Right ventricle myocardium superior (tissue), 1 donor: ENCODE data around the gene TNFSF9. TPM values are rescaled to one million over a fixed set of nuclear protein-coding genes. Genes with fewer than 3 reads are reported as not detected.
"Not testable (repeated sequence)": the region's sequence is repeated elsewhere in the genome, so short reads cannot be mapped to it uniquely, and the experiment has no call there.

Experiments
- ATAC-seq: fragments of 200-7000 bp; cut with Tn5 transposase; one replicate; pipeline ENCODE4 v1.9.1; 2020; ENCODE audit warnings: mild to moderate bottlenecking; ENCODE audit not compliant: poor library complexity
- DNase-seq: peaks from one replicate; pipeline ENCODE4 v3.0.0-alpha.2; 2020
- intact Hi-C: fragments of 100-400 bp; cut with DNase I; formaldehyde crosslinking; loops from one replicate; pipeline ENCODE4 v1.11.2; 2022
- total RNA-seq: library from RNA; stranded (reverse); fragmentation: NEBNext Ultra II Directional; extraction: Animal tissue kit (Norgen Biotek cat#: 25700); gene quantifications from one replicate; pipeline ENCODE4 v1.2.1, GENCODE V29; 2021
- donor health status: DM: no; HTN: yes; CAD: no; lungs with severe emphysema.

TNFSF9 gene
- total RNA-seq, 1 donor from 2014 or later, result 0.51 TPM

DNA sequence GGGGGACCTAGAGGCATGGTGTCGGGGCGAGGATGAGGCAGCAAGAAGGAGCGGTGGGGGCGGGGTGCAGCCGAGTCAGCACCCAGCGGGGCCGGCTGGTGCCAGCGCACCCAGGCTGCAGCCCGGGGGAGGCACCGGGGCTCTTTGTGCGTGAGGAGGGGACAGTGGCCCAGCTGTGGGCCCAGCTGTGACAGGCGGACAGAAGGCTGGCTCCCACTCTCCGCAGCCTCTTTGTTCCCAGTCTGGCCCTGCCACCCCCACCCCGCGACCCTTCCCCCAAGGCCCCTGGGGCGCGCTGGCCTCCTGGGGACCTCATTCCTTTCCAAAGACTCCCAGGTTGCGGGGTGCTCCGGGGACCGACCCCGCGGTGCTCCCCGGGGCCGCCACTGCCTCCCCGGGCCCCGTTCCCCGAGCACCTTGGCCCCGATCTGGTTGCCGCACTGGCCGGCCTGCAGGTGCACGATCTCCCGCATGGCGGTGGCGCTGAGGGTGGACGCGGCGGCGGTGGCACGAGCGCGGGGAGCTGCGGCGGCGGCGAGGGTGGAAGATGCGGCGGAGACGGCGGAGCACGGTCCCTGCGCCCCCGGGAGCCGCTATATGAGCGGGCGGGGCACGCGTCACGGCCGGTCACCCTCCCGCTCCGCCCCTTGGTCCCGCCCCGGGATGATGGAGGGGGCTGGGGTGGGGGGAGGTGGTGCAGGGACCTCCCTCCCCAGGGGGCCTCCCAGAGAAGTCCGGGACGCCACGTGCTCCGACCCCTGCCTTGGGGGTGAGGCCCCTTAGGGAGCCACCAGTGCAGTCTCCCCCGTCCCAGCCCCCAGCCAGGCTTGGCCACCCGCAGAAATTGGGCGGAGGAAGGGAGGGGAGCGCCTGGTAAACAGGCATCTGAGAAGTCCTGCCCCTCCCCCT, 28.8 kb upstream of the TNFSF9 start, which contains the start of gene TUBB4A:
Gene TUBB4A, minus strand, starts transcription at position 570 of the 909 bp plus-strand sequence. Its CDS starts 97 bp downstream, at position 473.
- intact Hi-C loops, result no loop called here
- ATAC-seq (peak; percentile 80), DNase-seq (peak; percentile 47)

DNA sequence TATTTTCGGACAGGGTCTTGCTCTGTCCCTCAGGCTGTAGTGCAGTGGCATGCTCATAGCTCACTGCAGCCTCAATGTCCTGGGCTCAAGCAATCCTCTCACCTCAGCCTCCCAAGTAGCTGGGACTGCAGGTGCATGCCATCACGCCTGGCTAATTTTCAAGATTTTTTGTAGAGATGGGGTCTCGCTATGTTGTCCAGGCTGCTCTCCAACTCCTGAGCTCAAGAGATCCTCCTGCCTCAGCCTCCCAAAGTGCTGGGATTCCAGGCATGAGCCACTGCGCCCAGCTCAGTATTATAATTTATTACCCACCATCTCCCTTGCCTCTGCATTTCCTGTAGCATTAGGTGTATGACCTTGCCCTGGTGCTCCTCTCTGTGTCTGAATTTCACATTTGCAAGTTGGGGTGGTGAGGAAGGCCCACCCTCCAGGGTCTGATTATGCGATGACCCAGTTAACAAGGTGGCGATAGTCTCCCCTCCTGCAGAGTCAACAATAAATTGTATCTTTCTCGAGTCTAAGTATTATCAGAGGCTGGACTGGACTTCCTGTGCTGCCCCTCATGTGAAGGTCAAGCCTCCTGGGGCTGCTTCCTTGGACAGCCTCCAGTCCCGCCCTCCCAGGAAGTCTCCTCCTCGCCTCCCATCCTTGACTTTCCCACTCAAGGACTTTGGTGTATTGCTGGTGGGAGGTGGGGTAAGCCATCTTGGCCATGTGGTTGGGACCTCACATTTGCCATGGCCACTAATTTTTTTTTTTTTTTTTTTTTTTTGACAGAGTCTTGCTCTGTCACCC, 27.2 kb upstream of the TNFSF9 start:
- intact Hi-C loops, result no loop called here
- ATAC-seq (peak; percentile 34), DNase-seq (peak; percentile 52)

DNA sequence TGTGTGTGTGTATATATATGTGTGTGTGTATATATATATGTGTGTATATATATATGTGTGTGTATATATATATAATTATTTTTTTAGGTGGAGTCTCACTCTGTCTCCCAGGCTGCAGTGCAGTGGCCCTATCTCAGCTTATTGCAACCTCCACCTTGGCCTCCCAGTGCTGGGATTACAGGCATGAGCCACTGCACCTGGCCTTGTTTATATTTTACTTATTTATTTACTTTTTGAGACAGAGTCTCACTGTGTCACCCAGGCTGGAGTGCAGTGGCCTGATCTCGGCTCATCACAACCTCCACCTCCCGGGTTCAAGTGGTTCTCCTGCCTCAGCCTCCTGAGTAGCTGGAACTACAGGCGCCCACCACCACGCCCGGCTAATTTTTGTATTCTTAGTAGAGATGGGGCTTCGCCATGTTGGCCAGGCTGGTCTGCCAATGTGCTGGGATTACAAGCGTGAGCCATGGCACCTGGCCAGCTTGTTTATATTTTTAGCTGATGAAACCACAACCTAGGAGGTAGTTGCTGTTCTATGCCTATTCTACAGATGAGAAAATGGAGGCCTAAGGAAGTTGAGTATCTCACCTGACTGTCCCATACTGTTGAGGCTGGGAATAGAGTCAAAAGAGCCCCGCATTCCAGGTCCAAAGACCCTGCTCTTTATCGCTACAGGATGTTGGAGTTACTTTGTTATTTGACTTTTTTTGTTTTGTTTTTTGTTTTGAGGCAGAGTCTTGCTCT, 22.6 kb upstream of the TNFSF9 start:
- DNase-seq, intact Hi-C loops, ATAC-seq: not testable (repeated sequence)

DNA sequence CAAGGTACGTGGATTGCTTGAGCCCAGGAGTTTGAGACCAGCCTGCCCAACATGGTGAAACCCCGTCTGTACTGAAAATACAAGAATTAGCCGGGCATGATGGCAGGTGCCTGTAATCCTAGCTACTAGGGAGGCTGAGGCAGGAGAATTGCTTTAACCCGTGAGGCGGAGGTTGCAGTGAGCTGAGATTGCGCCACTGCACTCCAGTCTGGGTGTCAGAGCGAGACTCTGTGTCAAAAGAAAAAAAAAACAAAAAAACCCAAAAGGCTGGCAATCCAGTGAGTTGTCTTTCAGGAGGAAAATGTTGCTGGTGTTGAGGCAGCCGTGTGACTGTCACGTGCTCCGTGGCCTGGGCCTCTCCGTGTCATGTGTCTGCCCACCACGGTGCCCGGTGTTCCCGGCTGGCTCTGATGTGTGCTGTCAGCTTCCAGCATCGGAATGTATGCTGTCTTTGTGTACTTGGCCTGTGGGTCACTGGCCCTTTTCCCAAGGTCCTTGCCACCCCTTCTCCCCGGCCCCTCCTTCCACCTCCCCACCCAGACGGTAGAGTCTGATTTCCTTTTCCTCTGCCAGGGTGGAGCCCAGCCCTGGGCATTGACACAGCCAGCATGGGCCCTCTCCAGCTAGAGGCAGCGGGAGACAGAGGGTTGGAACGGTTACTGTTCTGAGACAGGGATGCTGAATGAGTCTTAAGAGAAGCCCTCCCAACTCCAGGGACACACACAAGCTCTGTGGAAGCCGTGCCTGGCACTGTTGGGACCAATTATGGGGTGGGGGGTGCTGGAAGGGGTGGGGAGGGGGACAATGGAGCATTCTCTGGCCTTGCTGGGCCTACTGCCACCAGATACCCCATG, 21.5 kb upstream of the TNFSF9 start:
- intact Hi-C loops, result no loop called here
- DNase-seq, result peak; percentile 47
- ATAC-seq, result peak; percentile 71

DNA sequence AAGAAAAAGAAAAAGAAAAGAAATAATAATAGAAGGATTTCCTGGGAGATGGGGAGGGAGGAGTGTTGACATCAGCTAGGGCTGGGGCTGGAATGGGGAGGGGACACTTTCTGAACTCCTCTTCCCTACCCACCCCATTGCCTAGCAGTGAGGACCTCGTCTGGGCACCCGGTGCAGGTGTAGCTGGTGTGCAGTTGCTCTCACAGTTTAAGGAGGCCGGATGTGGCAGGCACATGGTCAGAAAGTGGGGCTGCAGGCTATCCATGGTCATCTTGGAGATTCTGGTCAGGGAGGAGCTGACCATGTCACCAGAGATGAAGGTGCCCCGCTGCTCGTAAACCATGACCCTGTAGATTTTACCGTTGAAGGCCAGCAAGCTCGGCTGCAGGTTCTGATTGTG, 20.2 kb upstream of the TNFSF9 start:
- ATAC-seq, result no peak
- no peak for DNase-seq
- intact Hi-C loops, result no loop called here

DNA sequence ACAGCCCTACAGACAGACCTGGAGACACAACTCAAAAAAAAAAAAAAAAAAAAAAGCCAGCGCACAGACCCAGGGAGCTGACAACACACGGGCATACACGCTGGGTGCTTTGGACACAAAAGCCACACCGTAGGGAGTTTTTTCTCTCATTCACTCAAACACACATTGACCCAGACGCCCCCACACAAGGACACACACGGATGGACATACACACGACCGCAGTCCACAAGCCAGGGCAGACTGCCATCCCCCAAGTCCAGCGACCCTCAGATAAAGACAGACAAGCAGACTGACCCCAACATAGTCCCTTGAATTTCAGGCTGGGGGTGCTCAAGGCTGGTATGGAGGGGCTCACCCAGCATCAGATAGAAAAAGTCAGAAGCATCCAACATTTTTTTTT, 16.7 kb upstream of the TNFSF9 start:
- ATAC-seq, result no peak
- intact Hi-C loops, result no loop called here
- DNase-seq, result no peak

DNA sequence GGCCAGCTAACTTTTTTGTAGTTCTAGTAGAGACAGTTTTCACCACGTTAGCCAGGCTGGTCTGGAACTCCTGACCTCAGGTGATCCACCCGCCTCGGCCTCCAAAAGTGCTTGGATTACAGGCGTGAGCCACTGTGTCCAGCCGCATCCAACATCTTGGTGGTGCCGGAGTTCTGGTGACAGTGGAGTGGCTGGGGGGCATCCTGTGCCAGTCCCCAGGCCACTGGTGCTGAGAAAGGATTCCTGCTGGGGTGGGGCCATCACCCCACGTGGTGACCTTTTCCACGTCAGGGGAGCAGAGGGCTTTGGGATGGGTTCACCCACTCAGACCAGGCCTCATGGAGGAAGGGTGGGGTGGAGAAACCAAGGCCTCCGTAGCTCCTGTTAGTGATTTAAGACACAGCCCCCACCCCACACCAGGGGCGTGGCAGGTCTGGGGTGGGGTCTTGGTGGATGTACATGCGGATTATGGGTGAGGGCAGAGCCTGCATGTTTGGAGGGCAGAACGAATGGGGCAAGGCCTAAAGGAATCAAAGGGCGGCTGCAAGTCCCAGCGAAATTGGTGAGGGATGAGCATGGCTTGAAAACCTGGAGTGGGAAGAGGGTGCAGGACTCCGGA, 15.8 kb upstream of the TNFSF9 start:
- intact Hi-C loops, result loop anchor here (5.0 kb wide), 1 partner anchor 117 kb away; no protein-coding TSS in a partner anchor
- DNase-seq, result no peak
- ATAC-seq, result no peak

DNA sequence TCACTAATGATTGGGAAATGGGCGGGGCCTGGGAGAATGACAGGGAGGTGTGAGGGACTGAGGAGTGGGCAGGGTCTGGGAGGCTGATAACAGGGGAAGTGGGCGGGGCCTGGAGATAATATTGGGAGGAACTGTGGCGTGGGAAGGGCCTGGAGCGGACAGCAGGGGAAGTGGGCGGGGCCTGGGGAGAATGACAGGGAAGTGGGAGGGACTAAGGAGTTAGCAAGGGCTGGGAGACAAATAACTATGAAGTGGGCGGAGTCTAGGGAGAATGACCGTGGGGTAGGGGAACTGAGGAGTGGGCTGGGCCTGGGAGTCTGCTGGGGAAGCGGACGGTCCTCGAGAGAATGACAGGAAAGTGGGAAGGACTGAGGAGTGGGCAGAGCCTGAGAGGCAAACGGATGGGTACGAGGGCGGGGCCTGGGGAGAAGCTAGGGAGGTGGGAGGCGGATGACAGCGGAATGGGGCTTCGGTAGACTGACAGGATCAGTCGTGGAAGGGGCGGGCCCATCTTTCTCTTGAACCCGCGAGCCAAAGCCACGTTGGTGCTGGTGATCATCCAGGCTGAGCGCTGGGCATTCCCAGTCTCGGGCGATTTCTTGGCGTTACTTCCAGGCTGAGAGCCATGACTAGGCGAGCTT, 14.7 kb upstream of the TNFSF9 start:
- peak; percentile 96 for DNase-seq
- intact Hi-C loops, result loop anchor here (5.0 kb wide), 1 partner anchor 116 kb away; no protein-coding TSS in a partner anchor
- peak; percentile 93 for ATAC-seq

DNA sequence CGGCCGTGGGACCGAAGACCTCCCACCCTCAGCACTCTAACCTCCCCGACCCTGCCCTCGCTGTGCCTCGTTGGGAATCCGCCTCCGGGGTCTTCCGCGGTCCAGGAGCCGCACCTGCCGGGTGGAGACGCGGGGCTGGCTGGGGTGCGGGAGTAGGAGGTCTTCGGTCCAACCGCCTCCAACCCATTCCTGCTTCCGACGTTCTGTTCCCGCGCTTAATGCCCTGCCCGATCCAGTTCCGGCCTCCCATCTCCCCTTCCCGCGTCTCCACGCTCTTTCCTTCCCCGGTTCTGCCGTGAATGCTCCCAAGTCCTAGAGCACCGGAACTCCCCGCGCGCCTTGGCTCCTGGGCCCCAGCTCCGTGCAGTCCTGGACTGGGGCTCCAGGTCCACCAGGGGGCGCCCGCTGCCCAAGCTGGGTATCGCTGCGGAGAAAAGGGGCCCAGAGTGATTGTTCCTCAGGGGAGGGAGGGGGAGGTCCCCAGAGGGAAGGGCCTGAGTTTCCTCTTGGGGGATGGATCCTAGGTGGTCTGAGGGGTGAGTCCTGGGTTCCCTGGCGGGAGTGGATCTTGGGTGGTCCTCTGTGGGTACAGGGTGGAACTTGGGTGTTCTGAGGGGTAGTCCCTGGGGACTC, 14.1 kb upstream of the TNFSF9 start:
- intact Hi-C loops, result loop anchor here (5.0 kb wide), 1 partner anchor 116 kb away; no protein-coding TSS in a partner anchor
- peak; percentile 96 for ATAC-seq
- peak; percentile 94 for DNase-seq

DNA sequence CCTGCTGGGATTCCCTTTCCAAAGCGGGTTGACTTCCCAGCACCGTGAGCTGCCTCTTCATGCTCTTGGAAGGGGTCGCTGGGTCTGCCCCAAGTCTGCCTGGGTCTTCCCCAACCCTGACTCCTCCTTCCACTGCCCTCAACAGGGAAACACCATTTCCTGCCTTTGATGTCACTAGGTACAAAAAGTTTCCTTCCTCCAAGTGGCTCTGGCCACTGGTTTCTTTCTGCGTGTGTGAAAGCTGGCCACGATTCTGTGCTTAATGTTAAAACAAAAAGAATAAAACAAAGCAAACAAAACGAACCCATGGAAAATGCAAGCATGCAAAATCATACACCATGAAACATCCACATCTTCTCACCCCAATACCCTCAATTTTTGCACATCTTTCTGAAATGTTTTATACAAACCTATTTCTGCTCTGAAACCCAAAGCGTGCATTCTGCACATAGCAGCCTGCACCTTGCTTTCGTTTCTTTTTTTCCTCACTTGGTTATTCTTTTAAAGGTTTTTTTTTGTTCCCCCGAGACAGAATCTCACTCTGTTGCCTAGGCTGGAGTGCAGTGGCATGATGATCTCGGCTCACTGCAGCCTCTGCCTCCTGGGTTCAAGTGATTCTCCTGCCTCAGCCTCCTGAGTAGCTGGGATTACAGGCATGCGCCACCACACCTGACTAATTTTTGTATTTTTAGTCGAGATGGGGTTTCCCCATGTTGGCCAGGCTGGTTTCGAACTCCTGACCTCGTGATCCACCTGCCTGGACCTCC, 12.5 kb upstream of the TNFSF9 start:
- intact Hi-C loops, result loop anchor here (5.0 kb wide), 1 partner anchor 114 kb away; no protein-coding TSS in a partner anchor
- ATAC-seq, result no peak
- no peak for DNase-seq

DNA sequence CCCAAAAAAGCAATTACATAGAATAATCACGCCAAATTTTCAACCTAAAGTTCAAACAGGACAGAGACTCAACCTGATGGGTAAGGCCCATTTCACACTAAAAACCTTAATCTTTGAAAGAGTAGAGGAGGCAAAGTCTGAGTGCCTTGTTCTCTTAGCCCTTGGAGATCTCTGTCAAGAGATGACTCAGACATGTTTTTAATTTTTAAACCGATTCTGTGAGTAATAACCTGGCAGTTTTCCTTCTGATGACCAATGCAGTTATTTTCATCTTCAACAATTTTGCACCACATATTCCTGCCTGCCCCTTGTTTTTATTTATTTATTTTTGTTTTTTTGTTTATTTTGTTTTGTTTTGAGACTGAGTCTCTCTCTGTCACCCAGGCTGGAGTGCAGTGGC, 11.5 kb upstream of the TNFSF9 start:
- DNase-seq (no peak), ATAC-seq (no peak)
- intact Hi-C loops, result loop anchor here (5.0 kb wide), 1 partner anchor 113 kb away; no protein-coding TSS in a partner anchor

DNA sequence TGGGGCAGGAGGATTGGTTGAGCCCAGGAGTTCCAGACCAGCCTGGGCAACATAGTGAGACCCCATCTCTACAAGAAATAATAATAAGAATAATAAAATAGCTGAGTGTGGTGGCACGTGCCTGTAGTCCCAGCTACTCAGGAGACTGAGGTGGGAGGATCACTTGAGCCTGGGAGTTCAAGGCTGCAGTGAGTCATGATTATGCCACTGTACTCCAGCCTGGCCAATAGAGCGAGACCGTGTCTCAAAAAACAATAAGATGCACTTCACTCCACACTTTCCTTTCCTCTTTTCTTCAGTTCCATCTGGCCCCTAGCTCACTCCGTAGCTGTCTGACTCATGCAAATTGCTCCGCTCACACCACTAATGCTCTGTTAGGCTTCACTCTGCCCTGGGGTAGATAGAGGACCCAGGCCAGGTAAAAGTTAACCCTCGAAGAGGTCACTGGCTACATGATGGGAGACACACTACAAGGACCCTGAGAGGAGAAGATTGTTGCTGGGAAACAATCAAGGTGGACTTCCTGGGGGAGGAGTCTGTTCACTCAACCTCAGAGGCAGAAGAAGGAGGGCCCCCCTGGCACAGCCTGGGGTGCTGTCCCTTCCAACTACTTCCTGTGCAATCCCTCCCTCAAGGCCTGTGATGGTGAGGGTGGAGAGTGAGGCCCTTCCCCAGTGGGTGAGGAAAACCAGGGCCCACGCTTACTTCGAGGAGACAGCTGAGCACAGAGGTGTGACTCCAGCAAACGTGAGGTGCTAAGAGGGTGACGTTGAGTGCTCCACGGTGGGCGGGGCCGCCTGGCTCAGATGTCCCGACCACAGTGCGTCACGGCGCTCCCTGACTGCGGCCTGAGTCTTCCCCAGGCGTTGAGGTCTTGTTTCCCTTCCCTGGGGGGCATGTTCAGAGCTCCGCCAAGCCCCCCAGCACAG, 8.8 kb upstream of the TNFSF9 start:
- DNase-seq (peak; percentile 50), ATAC-seq (no peak)
- intact Hi-C loops, result no loop called here

DNA sequence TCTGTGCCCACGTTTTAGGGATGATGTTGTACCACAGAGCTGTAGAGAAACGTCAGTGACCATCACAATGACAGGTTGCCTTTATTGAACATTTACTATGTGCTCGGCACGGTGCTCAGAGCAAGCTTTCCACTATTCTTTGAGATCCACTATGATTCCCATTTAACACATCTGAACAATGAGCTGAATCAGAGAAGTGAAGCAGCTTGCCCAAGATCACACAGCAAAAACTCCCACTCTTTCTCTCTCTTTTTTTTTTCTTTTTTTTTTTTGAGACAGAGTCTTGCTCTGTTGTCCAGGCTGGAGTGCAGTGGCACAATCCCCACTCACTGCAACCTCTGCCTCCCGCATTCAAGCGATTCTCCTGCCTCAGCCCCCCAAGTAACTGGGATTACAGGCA, 8.1 kb upstream of the TNFSF9 start:
- ATAC-seq, result no peak
- intact Hi-C loops, result no loop called here
- DNase-seq, result no peak

DNA sequence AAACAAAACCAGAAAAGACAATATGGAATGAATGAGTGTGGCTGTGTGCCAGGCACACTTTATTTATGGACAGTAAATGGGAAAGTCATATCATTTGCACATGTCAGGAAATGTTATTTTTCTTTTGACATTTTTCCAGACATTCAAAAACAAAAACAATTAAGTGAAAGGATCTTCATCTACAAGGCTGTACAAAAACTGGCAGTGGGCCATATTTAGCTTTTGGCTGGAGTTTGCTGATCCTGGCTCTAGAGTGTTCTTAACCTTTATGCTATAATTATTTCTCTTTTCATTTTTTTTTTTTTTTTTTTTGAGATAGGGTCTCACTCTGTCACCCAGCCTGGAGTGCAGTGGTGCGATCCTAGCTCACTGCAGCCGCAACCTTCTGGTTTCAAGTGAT, 6.5 kb upstream of the TNFSF9 start:
- DNase-seq, result no peak

More for the DNA sequence above, 6.5 kb upstream of the TNFSF9 start:
- ATAC-seq, result no peak
- intact Hi-C loops, result no loop called here
